Stimulated activated CD4-positive, alpha-beta T cell treated with anti-CD3 and anti-CD28 coated beads, TNF-alpha, amount 100 ng/mL, for 1 hour (primary cell): ENCODE data around the gene INPP5A.

Source experiments
- DNase-seq, 3 donors: peaks; one replicate each; pipeline ENCODE4 v3.0.0-alpha.2; 2020; ENCODE audit warnings: low read depth in 3 of 3, low spot score in 1 of 3

The INPP5A gene

DNA sequence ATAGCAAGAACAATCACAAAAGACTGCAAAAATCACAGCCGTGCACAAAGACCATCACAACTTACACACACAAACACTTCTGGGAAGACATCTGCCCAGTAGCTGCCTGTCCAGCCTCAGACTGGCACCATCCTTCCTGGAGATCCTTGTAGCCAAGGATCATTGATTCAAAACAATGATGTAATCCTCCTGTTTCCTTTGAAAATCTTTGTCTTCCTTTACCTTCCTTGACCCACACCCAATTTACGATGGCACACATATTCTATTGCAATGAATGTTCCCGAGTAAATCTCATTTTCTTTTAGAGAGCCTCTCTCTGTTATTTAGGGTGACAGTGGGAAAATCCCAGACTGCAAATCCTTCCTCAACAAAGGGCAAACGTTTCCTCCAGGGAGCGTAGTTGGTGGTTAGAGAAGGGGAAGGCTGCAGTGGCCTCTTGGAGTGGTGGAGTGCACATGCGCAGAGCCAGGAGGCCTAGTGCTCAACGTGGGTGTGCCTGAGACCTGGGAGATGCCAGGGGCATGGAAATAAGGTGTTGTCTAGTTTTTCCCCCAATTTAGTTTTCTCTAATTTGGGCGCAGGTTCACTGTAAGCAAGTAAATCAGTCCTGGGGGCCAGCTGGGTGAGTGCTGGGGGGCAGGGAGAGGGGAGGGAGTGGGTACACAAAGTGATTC is 3.1 kb upstream of the INPP5A start:
- DNase-seq = no peak

GRCh38 chr10:132535065-132535651 is 2.4 kb upstream of the INPP5A start:
- DNase-seq = no peak

DNA sequence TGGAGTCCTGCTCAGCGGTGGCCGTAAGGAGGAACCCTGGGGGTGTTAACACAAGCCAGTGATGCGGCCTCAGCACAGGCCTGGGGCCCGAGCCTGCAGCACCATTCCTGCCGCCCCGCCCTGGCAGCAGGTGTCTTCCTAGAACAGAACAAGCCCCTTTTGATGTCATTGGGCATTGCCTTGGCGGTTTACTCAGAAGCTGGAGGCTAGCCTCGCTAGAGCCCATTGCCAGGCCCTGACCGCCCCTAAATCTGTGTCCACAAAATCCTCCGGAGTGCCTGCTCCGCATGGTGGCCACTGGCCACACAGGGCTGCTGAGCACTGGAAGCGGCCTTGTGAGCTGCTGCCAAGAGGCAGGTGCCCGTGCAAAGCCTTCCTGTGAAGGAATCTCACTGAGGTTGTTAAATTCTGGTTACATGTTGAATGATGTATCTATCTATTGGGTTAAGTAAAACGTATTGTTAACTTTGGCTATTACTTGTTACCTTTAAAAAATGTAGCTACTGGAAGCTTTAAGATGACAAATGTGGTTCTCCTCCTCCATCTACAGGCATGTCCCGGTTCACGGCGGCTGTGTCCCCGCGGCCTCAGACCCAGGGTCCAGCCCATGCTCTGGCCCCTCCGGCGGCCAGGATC is 1.2 kb upstream of the INPP5A start:
- no peak for DNase-seq

- peak; percentile 100 for DNase-seq
Measured at GRCh38 chr10:132536877-132537683, 507 bp upstream of the INPP5A start.

DNA sequence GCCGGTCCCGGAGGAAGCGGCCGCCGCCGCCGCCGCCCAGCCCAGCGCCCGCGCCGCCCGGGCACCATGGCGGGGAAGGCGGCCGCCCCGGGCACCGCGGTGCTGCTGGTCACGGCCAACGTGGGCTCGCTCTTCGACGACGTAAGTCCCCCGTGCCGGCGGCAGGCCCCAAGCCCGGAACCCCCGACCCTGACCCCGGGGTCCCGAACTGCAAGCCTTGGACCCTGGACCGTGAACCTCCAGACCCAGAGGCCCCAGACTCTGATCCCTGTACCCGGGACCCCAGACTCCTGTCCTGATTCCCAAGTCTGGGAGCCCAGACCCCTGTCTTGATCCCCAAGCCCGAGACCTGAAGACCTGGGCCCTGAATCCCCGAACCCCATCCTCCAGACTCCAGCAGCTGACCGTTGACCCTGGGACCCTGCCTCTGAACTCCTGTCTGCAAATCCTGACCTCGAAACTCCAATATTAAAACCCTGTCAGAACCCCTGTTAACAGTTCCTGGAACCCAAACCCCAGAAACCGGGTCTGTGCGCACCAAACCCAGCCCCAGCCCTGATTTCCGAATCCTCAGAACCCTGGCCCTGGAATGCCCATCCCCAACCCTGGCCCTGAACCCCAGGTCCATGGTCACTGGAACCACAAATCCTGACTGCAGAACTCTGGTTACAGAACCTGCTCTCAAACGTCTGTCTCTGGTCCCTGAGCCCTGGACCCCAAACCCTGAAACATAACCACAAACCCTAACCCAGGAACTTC is 623 bp downstream of the INPP5A start:
- DNase-seq = no peak

DNA sequence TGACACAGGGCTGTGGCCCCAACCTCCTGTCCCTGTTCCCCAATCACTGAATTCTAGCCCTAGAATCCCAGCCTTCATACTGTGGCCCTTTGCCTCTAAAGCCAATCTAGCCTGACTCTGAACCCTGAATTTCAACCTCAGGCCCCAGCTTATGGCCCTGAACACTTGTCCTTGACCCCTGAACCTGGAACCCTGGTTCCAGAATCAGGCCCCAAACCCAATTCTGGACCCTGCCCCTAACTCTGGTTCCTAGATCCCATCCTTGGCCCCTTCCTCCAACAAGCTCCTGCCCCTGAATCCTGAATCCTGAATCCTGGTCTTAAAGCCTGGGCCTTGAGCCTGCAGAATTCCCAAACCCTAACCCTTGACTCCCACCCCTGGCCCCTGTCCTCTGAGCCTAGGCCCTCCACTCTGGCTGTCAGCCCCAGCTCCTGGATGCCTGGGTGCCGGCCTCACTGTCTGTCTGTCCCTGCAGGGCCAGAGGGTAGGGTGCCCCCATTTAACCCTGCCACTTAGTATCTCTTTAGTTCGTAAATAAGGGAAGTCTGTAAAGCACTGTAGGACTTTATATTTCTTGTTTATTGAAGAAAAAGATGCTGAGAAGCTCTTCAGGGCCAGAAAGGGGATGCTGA is 1.3 kb downstream of the INPP5A start:
- no peak for DNase-seq

- DNase-seq = no peak
Measured at GRCh38 chr10:132539431-132539839, 1.8 kb downstream of the INPP5A start.

DNA sequence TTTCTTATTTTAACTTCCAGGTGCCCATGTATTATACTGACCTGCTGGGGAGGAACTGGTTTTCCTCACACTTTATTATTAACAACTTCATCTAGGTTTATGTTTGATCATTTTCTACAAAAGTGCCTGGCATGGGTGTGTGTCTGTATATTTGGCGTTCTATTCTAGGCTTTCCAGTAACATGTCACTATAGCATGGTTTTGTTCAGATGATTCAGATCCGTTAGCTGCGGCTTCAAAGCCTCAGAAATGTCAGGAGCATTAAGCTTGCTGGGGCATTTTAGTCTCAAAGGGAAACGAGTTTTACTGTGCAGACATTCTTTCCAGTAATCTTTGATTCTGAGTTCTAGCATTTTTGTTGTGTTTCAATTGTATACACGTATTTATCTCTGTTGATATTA is 2.3 kb downstream of the INPP5A start:
- no peak for DNase-seq

DNA sequence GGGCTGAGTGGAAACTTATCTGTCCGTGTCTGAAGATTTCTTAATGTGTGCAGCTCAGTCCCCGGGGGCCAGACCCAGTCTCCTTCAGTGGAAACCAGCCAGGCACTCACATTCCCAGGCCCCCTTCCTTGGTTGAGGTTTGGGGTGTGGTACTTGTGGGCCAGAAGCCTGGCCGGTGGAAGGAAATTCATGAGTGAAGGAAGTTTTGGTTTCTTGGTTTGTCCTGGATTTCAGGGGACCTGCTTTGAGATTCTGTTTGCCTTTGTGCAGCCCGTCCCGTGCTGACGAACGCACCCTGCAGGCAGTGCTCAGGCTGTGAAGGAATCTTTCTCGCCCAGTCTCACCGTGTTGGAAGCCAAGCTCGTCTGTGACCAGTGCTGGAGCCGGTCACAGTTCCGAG is 2.9 kb downstream of the INPP5A start:
- no peak for DNase-seq

GRCh38 chr10:132541129-132541528 is 3.5 kb downstream of the INPP5A start:
- no peak for DNase-seq

DNA sequence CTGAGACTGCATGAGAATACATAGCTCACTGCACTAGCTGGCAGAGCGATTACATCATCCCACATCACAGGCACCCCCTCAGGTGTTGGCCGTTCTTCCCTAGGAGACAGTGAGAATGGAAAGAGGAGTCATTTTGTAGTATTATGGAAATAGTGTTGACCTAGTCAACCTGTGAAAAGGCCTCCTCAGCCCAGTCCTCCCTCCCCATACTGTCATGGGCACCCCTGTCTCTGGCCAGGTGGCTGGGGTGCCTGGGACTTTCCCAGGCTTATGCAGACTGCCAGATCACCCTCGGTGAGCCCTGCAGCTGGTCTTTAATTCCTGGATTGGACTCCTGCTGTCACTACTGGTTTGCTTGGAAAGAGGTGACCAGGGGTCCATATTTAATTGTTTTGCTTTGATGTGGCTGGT is 4.0 kb downstream of the INPP5A start:
- no peak for DNase-seq

- no peak for DNase-seq
Measured at GRCh38 chr10:132542086-132542775, 4.6 kb downstream of the INPP5A start.

DNA sequence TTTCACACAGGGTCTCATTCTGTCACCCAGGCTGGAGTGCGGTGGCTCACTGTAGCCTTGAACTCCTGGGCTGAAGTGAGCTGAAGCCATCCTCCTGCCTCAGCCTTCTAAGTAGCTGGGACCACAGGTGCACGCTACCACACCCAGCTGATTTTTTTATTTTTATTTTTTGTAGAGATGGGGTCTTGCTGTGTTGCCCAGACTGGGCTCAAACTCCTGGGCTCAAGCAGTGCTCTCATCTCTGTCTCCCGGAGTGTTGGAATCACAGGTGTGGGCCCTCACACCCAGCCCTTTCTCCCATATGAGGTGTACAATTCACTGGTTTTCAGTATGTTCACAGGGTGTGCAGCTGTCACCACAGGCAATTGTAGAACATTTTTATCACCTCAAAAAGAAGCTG is 5.2 kb downstream of the INPP5A start:
- no peak for DNase-seq

DNA sequence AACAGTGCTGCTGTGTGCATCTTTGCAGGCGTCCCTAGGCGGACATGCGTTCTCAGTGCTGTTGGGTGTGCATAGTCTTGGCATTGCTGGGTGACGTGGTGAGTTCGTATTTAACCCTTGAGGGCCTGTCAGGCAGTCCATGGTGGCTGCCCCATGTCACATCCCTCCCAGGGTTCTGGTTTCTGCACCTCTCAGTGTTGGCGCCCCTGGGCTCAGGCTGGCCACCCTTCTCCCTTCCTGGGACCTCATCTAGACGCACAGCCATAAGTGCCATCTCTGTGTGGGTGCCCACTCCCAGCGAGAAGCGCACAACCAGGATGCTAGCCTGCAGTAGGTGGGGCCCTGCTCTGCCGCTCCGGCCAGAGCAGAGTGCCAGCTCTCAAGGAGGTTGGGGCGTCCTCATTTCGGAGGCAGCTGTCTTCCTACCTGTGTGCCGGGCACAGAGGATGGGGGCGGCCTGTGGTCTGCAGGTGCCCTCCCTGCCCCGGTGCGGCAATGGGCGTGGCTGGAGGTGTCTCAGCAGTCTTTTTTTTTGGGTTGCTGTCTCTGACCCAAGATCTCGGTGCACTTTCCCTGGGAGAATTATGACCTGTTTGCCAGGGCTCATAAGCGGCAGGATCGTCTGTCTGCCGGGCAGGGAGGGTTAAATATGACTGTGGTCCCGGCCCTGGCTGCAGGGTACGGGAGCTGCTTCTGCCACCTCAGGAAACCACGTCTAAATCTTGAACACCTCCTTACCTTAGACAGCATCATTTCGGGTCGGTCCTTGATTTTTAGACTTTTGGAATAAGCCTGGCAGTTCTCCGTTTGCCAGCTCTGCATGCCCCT is 6.5 kb downstream of the INPP5A start:
- DNase-seq = no peak

DNA sequence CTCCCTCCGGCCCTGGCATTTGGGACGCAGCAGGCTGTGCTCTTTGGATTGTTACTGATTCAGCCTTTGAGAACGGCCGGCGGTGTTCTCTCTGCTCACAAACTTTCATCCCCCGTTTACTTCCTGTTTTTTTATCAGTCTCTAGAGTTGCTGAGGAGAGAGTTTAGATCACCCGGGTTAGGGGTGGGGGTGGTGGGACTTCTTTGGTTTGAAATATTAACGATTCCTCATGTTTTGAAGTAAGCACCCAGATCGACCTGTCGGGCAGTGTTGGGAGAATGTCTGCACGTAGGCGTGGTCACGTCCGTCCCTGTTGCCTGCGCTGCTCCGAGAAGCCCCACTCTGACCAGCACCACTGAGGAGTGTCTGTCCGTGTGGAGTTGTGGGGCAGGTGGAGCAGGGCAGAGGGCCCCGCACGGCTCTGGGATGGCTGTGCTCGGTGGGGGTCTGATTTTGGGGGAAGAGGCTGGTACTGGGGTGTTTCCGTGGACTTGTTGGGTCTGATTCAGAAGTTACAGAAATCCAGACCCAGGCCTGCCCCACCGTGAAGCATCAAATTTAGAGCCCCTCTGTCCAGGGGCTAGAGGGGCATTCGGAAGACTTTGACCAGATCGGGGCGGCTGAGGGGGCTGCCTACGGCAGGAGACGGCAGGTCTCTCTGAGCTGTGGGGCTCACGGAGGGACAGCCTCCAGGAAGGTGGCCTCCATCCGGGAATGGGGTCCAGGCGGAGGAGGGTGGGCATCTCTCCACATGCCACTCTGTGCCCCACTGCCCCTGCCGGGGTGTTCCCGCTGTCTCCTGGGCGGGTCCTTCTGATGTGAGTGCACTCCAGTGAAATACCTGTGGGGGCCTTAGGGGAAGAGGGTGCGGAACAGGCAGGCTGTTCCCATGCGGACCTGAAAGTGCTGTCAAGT is 7.4 kb downstream of the INPP5A start:
- DNase-seq = no peak

DNA sequence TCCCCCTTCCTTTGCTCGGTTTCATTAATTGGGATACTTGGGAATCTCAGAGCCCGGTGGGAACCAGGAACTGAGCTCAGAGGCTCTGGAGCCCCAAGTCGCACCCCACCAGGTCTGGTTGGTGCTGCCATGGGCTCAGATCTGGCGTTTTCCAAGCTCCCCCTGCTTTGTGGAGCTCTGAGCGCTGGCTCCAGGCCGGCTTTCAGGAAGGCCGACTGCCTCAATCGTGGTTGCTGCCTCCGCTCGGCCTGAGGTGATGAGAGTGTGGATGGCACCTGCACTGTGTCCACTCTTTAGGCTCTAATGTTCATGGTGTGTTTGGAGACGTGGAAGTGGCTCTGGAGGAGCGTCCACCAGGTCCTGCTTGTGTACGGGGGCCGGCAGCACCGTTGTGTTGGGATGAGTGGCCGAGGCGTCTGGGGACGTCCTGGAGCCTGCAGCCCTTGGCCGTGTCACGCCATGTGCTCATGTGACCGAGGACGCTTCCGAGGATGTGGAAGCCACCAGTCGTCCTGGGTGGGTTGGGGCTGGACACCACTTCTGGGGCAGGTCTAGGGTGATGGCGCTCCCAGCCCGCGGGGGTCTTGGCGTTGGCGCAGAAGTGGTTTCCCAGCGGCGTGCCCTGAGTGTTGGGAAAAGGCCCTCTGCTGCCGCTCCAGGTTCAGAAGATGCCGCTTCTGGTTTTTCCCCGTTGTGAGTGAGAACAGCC is 8.2 kb downstream of the INPP5A start:
- DNase-seq = no peak

GRCh38 chr10:132546567-132547420 is 9.2 kb downstream of the INPP5A start:
- no peak for DNase-seq
